Measurements from ENCODE around the gene ZNF77. TPM values are rescaled to one million over a fixed set of nuclear protein-coding genes. Genes with fewer than 3 reads are reported as not detected.
A peak's percentile ranks its signal among the peaks of the same experiment; 100 is the strongest.

The ZNF77 gene
- total and polyA plus RNA-seq, 7 donors = 0.84 to 2.4 (median 1.4) TPM

- peak overlapping the region; percentile 79 for H3K4me3 ChIP-seq
- no peaks in the 10 kb centered on the region for H3K27me3 ChIP-seq (ENCODE audit: insufficient read depth in 3 of 3, low read length in 2 of 3)
- H3K27ac ChIP-seq = peak overlapping the region; percentile 91
- WGBS, 3 donors = 0% methylated on average over 49 to 53 of the region's 53 CpGs
- H3K36me3 ChIP-seq (ENCODE audit: insufficient read depth in 1 of 2, low read depth in 1 of 2) = no peaks in the 10 kb centered on the region
- intact Hi-C loops (cut with DNase I) = loop anchor here (5.0 kb wide), 3 partner anchors 157 to 232 kb away; no protein-coding TSS in a partner anchor
- ATAC-seq (peak; percentile 97 to 98 (median 97)), DNase-seq (peak; percentile 100)
- TF ChIP-seq CTCF (IDR thresholded peaks at IDR 0.05) = no peak
- H3K4me1 ChIP-seq = peaks cover 13% of the 10 kb centered on the region
- no peaks in the 10 kb centered on the region for H3K9me3 ChIP-seq
Observed at GRCh38 chr19:2950286-2951124, 5.7 kb upstream of the ZNF77 start.

GRCh38 chr19:2949939-2950285, 5.1 kb upstream of the ZNF77 start:
- Histone ChIP-seq H3K36me3 (ENCODE audit: insufficient read depth in 1 of 2, low read depth in 1 of 2) (no peaks in the 10 kb centered on the region), H3K4me1 (peaks cover 15% of the 10 kb centered on the region), H3K9me3 (no peaks in the 10 kb centered on the region), H3K27me3 (ENCODE audit: insufficient read depth in 3 of 3, low read length in 2 of 3) (no peaks in the 10 kb centered on the region), H3K4me3 (peak overlapping the region; percentile 79), H3K27ac (peak overlapping the region; percentile 91)
- ATAC-seq = peak in 3 of 4 donors; percentile 0 to 19 (median 0)
- intact Hi-C loops (cut with DNase I) = loop anchor here (5.0 to 10.0 kb wide), 4 partner anchors 105 to 232 kb away; partner anchors contain the start of gene ZNF555 (in 1 of the 2)
- TF ChIP-seq CTCF (IDR thresholded peaks at IDR 0.05) = no peak
- DNase-seq = peak in 1 of 2 donors; percentile 62
- WGBS, 3 donors = 0 to 1% (median 1%) methylated on average over 11 of the region's 11 CpGs

- no peak for ATAC-seq
- peak overlapping the region; percentile 80 for H3K4me3 ChIP-seq
- H3K27me3 ChIP-seq (ENCODE audit: insufficient read depth in 3 of 3, low read length in 2 of 3) = no peaks in the 10 kb centered on the region
- intact Hi-C loops (cut with DNase I) = loop anchor here in 1 of 2 donors (10.0 kb wide), 1 partner anchor 101 kb away; the partner anchor contains the start of gene ZNF555
- no peak for TF ChIP-seq CTCF (IDR thresholded peaks at IDR 0.05)
- no peaks in the 10 kb centered on the region for H3K36me3 ChIP-seq (ENCODE audit: insufficient read depth in 1 of 2, low read depth in 1 of 2)
- WGBS, 3 donors = 33 to 47% (median 39%) methylated on average over 17 of the region's 17 CpGs
- H3K27ac ChIP-seq = peak overlapping the region; percentile 93
- H3K4me1 ChIP-seq = peaks cover 15% of the 10 kb centered on the region
- no peaks in the 10 kb centered on the region for H3K9me3 ChIP-seq
- DNase-seq = no peak
Observed at GRCh38 chr19:2945575-2946184, 909 bp upstream of the ZNF77 start.

- WGBS, 3 donors = 1 to 2% (median 1%) methylated on average over 23 of the region's 23 CpGs
- Histone ChIP-seq H3K4me3 (peak overlapping the region; percentile 80), H3K9me3 (no peaks in the 10 kb centered on the region), H3K36me3 (ENCODE audit: insufficient read depth in 1 of 2, low read depth in 1 of 2) (peaks cover 0 to 5% of the 10 kb centered on the region in 2 donors), H3K27ac (peak overlapping the region; percentile 93), H3K27me3 (ENCODE audit: insufficient read depth in 3 of 3, low read length in 2 of 3) (no peaks in the 10 kb centered on the region), H3K4me1 (peaks cover 11% of the 10 kb centered on the region)
- ATAC-seq (no peak), DNase-seq (no peak)
- intact Hi-C loops (cut with DNase I) = loop anchor here (1.0 to 10.0 kb wide), 4 partner anchors 42 to 162 kb away; partner anchors contain the start of genes ZNF555 (in 2 of the 2) and ZNF57 (in 1 of the 2)
- TF ChIP-seq CTCF (IDR thresholded peaks at IDR 0.05) = no peak
Observed at GRCh38 chr19:2944403-2944774, 382 bp downstream of the ZNF77 start.
